Dendritic cell treated with granulocyte-macrophage colony-stimulating factor and Interleukin-4, amounts not matched to agents 40 ng/mL and 50 ng/mL, for 4 days (primary cell): ENCODE results near the gene CILP2.

Experiments used
- H3K27ac Mint-ChIP-seq: one replicate; pipeline ENCODE4 v1.8.0; 2022; ENCODE audit warnings: mild to moderate bottlenecking, mixed read lengths
- H3K27me3 Mint-ChIP-seq: one replicate; pipeline ENCODE4 v1.8.0; 2022; ENCODE audit warnings: mild to moderate bottlenecking, mixed read lengths
- H3K36me3 Mint-ChIP-seq: one replicate; pipeline ENCODE4 v1.8.0; 2022; ENCODE audit warnings: low read depth, mixed read lengths
- H3K4me1 Mint-ChIP-seq: one replicate; pipeline ENCODE4 v1.8.0; 2022; ENCODE audit warnings: low read depth, mixed read lengths
- H3K4me3 Mint-ChIP-seq: one replicate; pipeline ENCODE4 v1.8.0; 2022; ENCODE audit warnings: mild to moderate bottlenecking, moderate library complexity, mixed read lengths
- H3K9me3 Mint-ChIP-seq: one replicate; pipeline ENCODE4 v1.8.0; 2022; ENCODE audit warnings: mixed read lengths
- intact Hi-C: fragments of 100-400 bp; cut with micrococcal nuclease; formaldehyde crosslinking; loops from one replicate; pipeline ENCODE4 v1.15.0; 2022

CILP2 gene

DNA sequence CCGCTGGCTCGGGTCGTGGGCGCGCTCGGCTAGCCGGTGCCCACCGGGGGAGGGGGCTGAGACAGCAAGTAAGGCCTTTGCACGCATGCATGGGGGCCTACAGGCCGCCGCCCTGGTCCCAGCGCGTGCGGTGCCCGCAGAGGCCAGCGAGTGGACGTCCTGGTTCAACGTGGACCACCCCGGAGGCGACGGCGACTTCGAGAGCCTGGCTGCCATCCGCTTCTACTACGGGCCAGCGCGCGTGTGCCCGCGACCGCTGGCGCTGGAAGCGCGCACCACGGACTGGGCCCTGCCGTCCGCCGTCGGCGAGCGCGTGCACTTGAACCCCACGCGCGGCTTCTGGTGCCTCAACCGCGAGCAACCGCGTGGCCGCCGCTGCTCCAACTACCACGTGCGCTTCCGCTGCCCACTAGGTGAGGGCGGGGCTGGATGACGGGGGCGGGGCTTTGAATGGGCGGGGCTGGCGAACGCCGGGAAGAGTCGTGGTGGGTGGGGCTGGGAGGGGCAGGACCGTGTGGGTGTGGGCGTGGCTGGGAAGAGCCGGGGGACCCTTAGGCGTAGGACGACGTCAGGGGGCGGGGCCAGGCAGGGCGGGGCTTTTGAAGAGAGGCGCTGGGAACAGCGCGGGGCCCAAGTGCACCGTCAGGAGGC lies 2.1 kb downstream of the CILP2 start:
- no peaks in the 10 kb centered on the region for H3K9me3 Mint-ChIP-seq
- H3K4me1 Mint-ChIP-seq = peaks cover 43% of the 10 kb centered on the region
- peaks cover 9% of the 10 kb centered on the region for H3K36me3 Mint-ChIP-seq
- H3K27ac Mint-ChIP-seq = peak overlapping the region; percentile 55
- peak overlapping the region; percentile 62 for H3K4me3 Mint-ChIP-seq
- H3K27me3 Mint-ChIP-seq = peaks cover 60% of the 10 kb centered on the region
- intact Hi-C loops = no loop called here

DNA sequence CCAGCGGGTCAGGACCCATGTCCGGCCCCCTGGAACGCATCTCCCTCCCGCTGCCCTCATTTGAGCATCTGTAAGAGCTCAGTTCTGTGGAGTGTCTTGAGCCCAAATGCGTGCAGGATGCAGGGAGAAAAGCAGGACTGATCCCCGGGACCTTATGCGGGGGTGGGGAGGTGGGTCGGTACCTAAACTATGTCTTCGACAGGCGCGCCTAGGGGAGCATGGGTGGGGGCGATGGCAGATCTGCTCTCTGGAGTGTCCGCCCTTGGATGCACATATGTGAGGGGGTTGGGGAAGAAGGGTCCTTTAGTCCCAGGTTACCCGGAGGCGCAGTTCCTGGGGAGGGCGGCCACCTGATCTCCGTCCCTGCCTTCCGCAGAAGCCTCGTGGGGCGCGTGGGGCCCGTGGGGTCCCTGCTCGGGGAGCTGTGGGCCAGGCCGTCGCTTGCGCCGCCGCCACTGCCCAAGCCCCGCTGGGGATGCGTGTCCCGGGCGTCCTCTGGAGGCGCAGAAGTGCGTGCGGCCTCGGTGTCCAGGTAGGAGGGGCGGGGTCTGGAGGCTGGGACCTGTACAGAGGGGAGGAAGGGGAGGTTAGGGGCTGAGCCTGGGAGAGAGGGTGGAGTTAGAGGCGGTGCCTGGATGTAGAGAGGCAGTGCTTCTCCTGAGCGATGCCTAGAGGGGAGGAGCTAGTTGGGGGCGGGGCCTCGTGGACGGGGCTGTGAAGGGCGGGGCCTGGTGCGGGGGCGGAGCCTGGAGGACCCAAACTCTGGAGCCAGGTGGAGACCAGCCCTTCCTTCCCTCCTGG lies 2.9 kb downstream of the CILP2 start:
- peaks cover 43% of the 10 kb centered on the region for H3K4me1 Mint-ChIP-seq
- H3K27ac Mint-ChIP-seq = peak overlapping the region; percentile 55
- H3K27me3 Mint-ChIP-seq = peaks cover 60% of the 10 kb centered on the region
- peak overlapping the region; percentile 62 for H3K4me3 Mint-ChIP-seq
- H3K36me3 Mint-ChIP-seq = peaks cover 1% of the 10 kb centered on the region
- intact Hi-C loops = no loop called here
- H3K9me3 Mint-ChIP-seq = no peaks in the 10 kb centered on the region

DNA sequence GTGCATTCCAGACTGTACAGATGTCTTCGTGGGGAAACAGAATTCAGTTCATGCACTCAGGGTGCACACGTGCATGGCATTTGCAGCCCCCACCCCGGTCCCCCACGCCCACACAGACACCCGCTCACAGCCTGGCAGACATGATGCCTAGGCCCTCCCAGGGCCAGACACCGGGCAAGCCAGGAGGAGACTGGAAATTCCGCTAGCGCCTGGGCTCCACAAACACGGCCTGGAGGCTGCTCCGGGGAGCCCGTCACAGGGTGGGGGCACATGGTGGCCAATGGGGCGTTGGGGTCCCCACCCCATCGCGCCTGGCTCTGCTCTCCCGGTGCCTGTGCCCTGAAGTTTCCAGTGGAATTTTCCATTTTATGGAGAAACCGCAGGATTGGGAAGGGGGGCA lies 3.6 kb downstream of the CILP2 start:
- H3K27ac Mint-ChIP-seq = no peak overlapping the region
- peaks cover 43% of the 10 kb centered on the region for H3K4me1 Mint-ChIP-seq
- peaks cover 53% of the 10 kb centered on the region for H3K27me3 Mint-ChIP-seq
- no peaks in the 10 kb centered on the region for H3K9me3 Mint-ChIP-seq
- no peaks in the 10 kb centered on the region for H3K36me3 Mint-ChIP-seq
- no peak overlapping the region for H3K4me3 Mint-ChIP-seq
- intact Hi-C loops = no loop called here

DNA sequence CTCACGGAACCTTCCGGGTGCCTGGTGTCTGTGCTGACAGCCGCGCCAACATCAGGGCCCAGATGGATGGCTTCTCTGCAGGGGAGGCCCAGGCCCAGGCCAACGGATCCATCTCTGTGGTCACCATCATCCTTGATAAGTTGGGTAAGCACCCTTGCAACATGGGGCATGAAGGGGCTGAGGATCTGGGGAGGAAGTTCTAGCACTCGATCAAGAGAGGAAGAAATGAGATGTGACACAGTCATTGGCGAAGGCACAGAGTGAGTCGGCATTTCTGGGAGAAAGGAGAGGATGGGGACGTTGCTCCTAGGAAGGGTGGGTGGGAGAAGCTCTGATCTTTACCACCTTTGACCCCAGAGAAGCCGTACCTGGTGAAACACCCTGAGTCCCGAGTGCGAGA lies 4.4 kb downstream of the CILP2 start:
- Mint-ChIP-seq H3K27ac (peak overlapping the region; percentile 63), H3K36me3 (no peaks in the 10 kb centered on the region), H3K9me3 (no peaks in the 10 kb centered on the region), H3K4me3 (no peak overlapping the region), H3K27me3 (peaks cover 44% of the 10 kb centered on the region), H3K4me1 (peaks cover 42% of the 10 kb centered on the region)
- intact Hi-C loops = no loop called here

DNA sequence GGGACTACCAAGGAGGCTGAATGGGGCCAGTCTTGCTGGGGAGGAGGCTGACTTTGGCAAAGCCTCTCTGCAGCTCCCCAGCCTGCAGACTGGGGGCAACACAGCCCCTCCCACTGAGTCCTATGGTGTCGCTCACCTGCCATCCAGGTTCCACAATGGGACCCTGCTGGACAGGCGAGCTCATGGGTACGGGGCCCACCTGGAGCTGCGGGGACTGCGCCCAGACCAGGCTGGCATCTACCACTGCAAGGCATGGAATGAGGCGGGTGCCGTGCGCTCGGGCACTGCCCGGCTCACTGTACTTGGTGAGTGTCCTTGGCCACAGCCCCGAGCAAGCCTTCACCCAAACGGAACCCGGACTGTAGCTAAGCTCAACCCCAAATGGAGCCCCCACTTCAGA lies 5.0 kb downstream of the CILP2 start:
- peak overlapping the region; percentile 63 for H3K27ac Mint-ChIP-seq
- H3K27me3 Mint-ChIP-seq = peaks cover 40% of the 10 kb centered on the region
- peaks cover 37% of the 10 kb centered on the region for H3K4me1 Mint-ChIP-seq
- H3K36me3 Mint-ChIP-seq = no peaks in the 10 kb centered on the region
- no peak overlapping the region for H3K4me3 Mint-ChIP-seq
- intact Hi-C loops = no loop called here
- no peaks in the 10 kb centered on the region for H3K9me3 Mint-ChIP-seq

DNA sequence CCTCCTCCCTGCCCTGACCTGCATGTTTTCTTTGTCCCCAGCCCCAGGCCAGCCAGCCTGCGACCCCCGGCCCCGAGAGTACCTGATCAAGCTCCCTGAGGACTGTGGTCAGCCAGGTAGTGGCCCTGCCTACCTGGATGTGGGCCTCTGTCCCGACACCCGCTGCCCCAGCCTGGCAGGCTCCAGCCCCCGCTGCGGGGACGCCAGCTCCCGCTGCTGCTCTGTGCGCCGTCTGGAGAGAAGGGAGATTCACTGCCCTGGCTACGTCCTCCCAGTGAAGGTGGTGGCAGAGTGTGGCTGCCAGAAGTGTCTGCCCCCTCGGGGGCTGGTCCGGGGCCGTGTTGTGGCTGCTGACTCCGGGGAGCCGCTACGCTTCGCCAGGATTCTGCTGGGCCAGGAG lies 5.6 kb downstream of the CILP2 start:
- intact Hi-C loops = no loop called here
- Mint-ChIP-seq H3K9me3 (no peaks in the 10 kb centered on the region), H3K36me3 (no peaks in the 10 kb centered on the region), H3K4me3 (no peak overlapping the region), H3K27me3 (peaks cover 37% of the 10 kb centered on the region), H3K27ac (peak overlapping the region; percentile 63), H3K4me1 (peaks cover 33% of the 10 kb centered on the region)

DNA sequence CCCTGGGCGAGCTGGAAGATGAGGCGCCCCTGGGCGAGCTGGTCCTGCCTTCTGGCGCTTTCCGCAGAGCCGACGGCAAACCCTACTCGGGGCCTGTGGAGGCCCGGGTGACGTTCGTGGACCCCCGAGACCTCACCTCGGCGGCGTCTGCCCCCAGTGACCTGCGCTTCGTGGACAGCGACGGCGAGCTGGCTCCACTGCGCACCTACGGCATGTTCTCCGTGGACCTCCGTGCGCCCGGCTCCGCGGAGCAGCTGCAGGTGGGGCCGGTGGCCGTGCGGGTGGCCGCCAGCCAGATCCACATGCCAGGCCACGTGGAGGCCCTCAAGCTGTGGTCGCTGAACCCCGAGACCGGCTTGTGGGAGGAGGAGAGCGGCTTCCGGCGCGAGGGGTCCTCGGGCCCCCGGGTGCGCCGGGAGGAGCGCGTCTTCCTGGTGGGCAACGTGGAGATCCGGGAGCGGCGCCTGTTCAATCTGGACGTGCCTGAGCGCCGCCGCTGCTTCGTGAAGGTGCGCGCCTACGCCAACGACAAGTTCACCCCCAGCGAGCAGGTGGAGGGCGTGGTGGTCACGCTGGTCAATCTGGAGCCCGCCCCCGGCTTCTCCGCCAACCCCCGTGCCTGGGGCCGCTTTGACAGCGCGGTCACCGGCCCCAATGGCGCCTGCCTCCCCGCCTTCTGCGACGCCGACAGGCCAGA lies 6.3 kb downstream of the CILP2 start:
- H3K27ac Mint-ChIP-seq = no peak overlapping the region
- H3K9me3 Mint-ChIP-seq = no peaks in the 10 kb centered on the region
- H3K4me3 Mint-ChIP-seq = no peak overlapping the region
- peaks cover 35% of the 10 kb centered on the region for H3K4me1 Mint-ChIP-seq
- intact Hi-C loops = no loop called here
- no peaks in the 10 kb centered on the region for H3K36me3 Mint-ChIP-seq
- peaks cover 32% of the 10 kb centered on the region for H3K27me3 Mint-ChIP-seq

DNA sequence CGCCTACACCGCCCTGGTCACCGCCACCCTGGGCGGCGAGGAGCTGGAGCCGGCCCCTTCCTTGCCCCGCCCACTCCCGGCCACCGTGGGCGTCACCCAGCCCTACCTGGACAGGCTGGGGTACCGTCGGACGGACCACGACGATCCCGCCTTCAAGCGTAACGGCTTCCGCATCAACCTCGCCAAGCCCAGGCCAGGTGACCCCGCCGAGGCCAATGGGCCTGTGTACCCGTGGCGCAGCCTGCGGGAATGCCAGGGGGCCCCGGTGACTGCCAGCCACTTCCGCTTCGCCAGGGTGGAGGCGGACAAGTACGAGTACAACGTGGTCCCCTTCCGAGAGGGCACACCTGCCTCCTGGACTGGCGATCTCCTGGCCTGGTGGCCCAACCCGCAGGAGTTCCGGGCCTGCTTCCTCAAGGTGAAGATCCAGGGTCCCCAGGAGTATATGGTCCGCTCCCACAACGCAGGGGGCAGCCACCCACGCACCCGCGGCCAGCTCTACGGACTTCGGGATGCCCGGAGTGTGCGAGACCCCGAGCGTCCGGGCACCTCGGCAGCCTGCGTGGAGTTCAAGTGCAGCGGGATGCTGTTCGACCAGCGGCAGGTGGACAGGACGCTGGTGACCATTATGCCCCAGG lies 7.0 kb downstream of the CILP2 start:
- no peak overlapping the region for H3K4me3 Mint-ChIP-seq
- no peaks in the 10 kb centered on the region for H3K36me3 Mint-ChIP-seq
- H3K4me1 Mint-ChIP-seq = peaks cover 38% of the 10 kb centered on the region
- no peak overlapping the region for H3K27ac Mint-ChIP-seq
- intact Hi-C loops = no loop called here
- H3K27me3 Mint-ChIP-seq = peaks cover 27% of the 10 kb centered on the region
- H3K9me3 Mint-ChIP-seq = no peaks in the 10 kb centered on the region

DNA sequence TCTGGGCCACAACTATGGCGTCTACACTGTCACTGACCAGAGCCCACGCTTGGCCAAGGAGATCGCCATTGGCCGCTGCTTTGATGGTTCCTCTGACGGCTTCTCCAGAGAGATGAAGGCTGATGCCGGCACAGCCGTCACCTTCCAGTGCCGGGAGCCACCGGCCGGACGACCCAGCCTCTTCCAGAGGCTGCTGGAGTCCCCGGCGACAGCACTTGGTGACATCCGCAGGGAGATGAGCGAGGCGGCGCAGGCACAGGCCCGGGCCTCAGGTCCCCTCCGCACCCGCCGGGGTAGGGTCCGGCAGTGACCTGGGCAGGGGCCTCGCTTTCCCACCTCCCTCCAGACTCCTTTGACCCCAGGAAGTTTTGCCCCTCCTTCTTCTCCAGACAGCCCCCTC lies 7.6 kb downstream of the CILP2 start:
- intact Hi-C loops = no loop called here
- H3K27me3 Mint-ChIP-seq = peaks cover 22% of the 10 kb centered on the region

DNA sequence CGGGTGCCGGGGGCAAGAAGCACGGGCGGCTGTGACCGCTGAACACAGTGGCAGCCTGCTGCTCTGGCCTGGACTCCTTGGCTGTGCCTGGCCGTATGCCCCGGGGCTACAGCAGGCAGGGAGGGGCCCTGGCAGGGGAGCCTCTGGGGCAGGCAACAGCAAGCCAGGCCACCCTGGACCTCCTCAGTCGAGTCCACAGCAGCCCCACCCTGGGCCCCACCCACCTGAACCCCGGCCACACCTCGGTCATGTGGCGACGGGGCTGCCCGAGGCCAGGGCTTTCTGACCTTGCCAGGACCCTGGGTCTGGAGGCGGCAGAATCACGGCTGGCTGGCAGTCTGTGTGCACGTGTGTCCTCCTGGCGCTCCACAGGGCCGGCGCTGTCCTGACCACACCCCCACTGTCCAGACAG lies 8.7 kb downstream of the CILP2 start:
- H3K27ac Mint-ChIP-seq = no peak overlapping the region
- peaks cover 14% of the 10 kb centered on the region for H3K27me3 Mint-ChIP-seq
- intact Hi-C loops = no loop called here
- no peaks in the 10 kb centered on the region for H3K9me3 Mint-ChIP-seq
- H3K4me1 Mint-ChIP-seq = peaks cover 27% of the 10 kb centered on the region
- H3K36me3 Mint-ChIP-seq = no peaks in the 10 kb centered on the region
- no peak overlapping the region for H3K4me3 Mint-ChIP-seq

More for the DNA sequence above, 7.6 kb downstream of the CILP2 start:
- H3K4me1 Mint-ChIP-seq = peaks cover 34% of the 10 kb centered on the region
- no peaks in the 10 kb centered on the region for H3K9me3 Mint-ChIP-seq
- H3K36me3 Mint-ChIP-seq = no peaks in the 10 kb centered on the region
- H3K4me3 Mint-ChIP-seq = no peak overlapping the region
- H3K27ac Mint-ChIP-seq = no peak overlapping the region

DNA sequence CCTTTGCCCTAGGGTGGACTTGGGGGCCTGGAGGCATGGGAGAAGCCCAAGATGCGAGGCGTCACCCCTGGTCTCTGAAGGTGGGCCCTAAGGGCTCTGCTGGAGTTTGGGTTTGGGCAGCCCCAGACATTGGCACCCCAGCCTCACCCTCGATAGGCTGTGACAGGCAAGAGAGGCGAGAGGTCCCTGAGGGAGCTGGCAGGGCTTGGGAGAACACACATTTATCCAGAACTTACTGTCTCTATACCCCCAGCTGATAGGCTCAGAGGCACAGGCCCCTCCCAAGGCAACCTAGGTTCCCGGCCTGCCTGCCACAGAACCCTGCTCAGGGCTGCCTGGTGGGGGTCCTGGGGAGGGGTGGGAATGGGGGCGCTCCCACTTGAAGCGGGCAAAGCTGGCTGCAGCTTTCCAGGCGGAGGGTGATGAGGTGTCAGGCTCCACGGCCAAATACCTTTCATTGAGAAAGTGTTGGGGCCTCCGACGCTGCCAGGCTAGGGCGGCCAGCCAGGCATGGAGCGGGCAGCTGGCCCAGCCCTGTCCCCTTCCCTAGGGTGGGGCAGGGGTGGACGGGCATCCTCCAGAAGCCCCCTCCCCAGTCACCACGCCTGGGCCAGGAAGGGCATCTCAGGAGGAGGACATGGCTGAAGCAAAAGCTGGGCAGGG lies 9.7 kb downstream of the CILP2 start:
- Mint-ChIP-seq H3K4me1 (peaks cover 16% of the 10 kb centered on the region), H3K9me3 (no peaks in the 10 kb centered on the region), H3K27me3 (peaks cover 9% of the 10 kb centered on the region), H3K27ac (no peak overlapping the region), H3K36me3 (no peaks in the 10 kb centered on the region), H3K4me3 (no peak overlapping the region)
- intact Hi-C loops = no loop called here

DNA sequence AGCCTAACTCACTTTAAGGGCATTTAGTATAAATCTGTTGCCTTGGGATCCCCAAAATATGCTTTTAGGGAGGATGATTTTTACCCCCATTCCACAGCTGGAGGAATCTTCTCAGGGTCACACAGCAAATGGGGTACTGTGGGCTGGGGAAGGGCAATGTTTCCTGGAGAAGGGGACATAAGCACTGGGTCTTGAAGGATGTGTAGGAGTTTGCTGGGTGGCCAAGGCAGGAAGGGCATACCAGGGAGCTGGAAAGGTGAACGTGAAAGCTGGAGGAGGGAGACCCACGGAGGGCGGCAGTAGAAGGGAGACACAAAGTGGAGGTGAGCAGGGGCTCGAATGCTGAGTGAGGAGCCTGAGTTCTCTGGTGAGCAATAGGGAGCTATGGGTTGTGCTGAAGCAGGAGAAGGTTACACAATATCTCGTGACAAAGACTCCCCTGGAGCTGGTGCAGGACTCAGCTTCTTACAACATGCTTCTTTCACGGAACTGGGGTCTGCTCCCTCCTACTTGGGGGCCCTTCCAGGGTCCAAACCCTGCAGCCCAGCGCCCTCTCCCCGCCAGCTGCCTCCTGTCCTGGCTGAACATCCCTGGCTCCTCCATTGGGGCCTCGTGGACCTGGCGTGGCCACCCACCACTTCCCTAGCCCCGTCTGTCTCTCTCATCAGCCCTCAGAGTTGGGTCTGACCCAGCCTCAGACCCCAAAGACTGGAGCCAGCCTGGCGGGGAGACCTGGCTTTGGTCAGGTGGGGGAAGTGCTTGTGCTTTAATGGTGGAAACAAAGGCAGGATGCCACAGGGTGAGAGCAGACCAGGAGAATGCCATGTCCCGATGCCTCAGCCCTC lies 11.1 kb downstream of the CILP2 start:
- H3K4me3 Mint-ChIP-seq = no peak overlapping the region
- intact Hi-C loops = no loop called here
- H3K9me3 Mint-ChIP-seq = no peaks in the 10 kb centered on the region
- peaks cover 9% of the 10 kb centered on the region for H3K27me3 Mint-ChIP-seq
- H3K4me1 Mint-ChIP-seq = peaks cover 9% of the 10 kb centered on the region
- no peaks in the 10 kb centered on the region for H3K36me3 Mint-ChIP-seq
- no peak overlapping the region for H3K27ac Mint-ChIP-seq
